Ascending aorta (tissue), 2 donors: ENCODE measurements around the gene PES1. TPM values are rescaled to one million over a fixed set of nuclear protein-coding genes. Genes with fewer than 3 reads are reported as not detected.

ENCODE experiments used
- DNase-seq, 2 donors: peaks; one replicate each; pipeline ENCODE4 v3.0.0-alpha.2; 2019; ENCODE audit warnings: low spot score in 2 of 2
- H3K27ac ChIP-seq, 2 donors: fragments of 200-600 bp; sonication (generic); one replicate each; pipeline ENCODE4 v1.5.1; 2016 to 2017; ENCODE audit warnings: mild to moderate bottlenecking in 1 of 2
- H3K27me3 ChIP-seq: fragments of 200-600 bp; sonication (generic); one replicate; pipeline ENCODE4 v1.5.1; 2017
- H3K36me3 ChIP-seq, 2 donors: fragments of 200-600 bp; sonication (generic); one replicate each; pipeline ENCODE4 v1.5.1; 2016
- H3K4me1 ChIP-seq, 2 donors: fragments of 200-600 bp; sonication (generic); one replicate each; pipeline ENCODE4 v1.5.1; 2016 to 2017; ENCODE audit warnings: mild to moderate bottlenecking in 1 of 2
- H3K4me3 ChIP-seq, 2 donors: fragments of 200-600 bp; sonication (generic); one replicate each; pipeline ENCODE4 v1.5.1; 2016 to 2017; ENCODE audit warnings: mild to moderate bottlenecking in 1 of 2
- H3K9me3 ChIP-seq, 2 donors: fragments of 200-600 bp; sonication (generic); one replicate each; pipeline ENCODE4 v1.5.1; 2016
- intact Hi-C: fragments of 100-400 bp; cut with DNase I; formaldehyde crosslinking; loops from one replicate; pipeline ENCODE4 v1.15.1; 2023
- total RNA-seq: library from RNA; depleted of rRNA; stranded (reverse); fragments of >200 nt; gene quantifications from one replicate; pipeline ENCODE4 v1.1.0, GENCODE V29; 2016
- TF ChIP-seq, protein P1 (sequence below), 3 experiments: fragments of 200-600 bp in 2 of 3; fragments of 450-650 bp in 1 of 3; sonication (generic) in 2 of 3; IDR thresholded peaks; one replicate each; pipeline ENCODE4 v1.5.1; 2016 to 2019; ENCODE audit warnings: antibody characterized with exemption in 3 of 3, mild to moderate bottlenecking in 1 of 3, moderate library complexity in 1 of 3

Gene PES1
- total RNA-seq, 1 donor from 2014 or later, result 24.7 TPM

DNA sequence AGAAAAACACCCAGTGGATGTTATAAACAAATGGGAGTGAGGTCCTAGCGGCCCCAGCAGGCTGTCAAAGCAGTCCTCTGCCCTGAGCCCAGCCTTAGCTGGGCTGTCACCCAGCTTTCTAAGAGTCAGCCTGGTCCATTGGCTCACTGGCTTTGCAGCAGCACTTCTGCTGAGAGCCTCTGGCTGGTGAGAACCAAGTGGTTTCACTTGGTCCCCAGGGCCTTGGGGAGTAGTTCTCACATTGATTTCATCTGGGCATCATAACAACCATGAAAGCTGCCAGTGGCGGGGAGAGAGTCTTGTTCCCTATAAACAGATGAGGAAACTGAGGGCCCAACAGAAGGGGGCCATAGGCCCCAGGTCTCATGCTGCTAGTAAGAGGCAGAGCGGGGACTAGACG is 56.5 kb downstream of the PES1 start:
- no peak for DNase-seq
- no peaks in the 10 kb centered on the region for H3K4me1 ChIP-seq
- H3K27ac ChIP-seq, result no peak overlapping the region
- no peaks in the 10 kb centered on the region for H3K9me3 ChIP-seq
- TF ChIP-seq, protein P1, sequence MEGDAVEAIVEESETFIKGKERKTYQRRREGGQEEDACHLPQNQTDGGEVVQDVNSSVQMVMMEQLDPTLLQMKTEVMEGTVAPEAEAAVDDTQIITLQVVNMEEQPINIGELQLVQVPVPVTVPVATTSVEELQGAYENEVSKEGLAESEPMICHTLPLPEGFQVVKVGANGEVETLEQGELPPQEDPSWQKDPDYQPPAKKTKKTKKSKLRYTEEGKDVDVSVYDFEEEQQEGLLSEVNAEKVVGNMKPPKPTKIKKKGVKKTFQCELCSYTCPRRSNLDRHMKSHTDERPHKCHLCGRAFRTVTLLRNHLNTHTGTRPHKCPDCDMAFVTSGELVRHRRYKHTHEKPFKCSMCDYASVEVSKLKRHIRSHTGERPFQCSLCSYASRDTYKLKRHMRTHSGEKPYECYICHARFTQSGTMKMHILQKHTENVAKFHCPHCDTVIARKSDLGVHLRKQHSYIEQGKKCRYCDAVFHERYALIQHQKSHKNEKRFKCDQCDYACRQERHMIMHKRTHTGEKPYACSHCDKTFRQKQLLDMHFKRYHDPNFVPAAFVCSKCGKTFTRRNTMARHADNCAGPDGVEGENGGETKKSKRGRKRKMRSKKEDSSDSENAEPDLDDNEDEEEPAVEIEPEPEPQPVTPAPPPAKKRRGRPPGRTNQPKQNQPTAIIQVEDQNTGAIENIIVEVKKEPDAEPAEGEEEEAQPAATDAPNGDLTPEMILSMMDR (IDR thresholded peaks at IDR 0.05), result no peak
- no peaks in the 10 kb centered on the region for H3K27me3 ChIP-seq
- H3K36me3 ChIP-seq, result no peaks in the 10 kb centered on the region
- intact Hi-C loops, result no loop called here
- no peak overlapping the region for H3K4me3 ChIP-seq

DNA sequence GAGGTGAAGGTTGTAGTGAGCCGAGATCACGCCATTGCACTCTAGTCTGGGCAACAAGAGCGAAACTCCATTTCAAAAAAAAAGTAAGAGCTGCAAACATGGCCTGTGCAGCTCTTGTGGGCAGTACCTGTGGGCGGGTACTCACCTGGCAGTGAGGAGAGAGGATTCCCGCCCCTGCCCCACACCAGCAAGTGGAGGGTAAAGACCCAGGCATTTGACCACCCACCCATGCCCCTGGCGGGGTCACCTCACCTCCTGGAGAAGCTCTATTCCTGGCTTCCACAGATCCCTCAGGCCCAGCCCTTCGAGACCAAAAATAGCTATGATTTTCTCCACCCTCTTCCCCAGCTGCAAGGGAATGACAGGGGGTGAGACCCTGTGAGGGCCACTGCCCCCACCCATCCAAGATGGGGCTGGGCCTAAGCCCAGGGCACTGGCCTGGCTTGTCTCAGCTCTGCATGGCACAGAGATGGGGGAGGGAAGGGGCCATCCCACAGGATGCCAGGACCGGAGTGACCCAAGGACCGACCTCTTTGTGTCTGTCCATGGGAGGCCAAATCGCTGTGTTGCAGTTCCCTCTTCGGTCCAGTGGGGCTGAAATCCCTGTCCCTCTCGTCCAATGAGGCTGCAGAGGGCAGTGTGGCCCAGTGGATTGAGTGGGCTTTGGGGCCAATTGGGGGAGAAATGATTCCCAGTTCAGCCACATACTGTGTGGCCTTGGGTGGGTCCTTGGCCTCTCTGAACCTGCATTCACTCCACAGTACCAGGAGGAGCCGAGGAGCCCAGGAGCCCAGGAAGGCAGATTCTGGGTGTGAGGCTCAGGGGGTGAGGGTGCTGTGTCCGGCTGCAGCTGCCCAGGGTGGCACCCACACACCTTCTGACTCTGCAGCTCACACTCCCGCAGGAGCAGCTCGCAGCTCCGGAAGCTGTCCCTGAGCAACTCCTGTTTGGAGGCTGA is 59.8 kb downstream of the PES1 start:
- no peak for DNase-seq
- no peak overlapping the region for H3K27ac ChIP-seq
- H3K36me3 ChIP-seq, result no peaks in the 10 kb centered on the region
- TF ChIP-seq, protein P1 (IDR thresholded peaks at IDR 0.05), result no peak
- H3K4me1 ChIP-seq, result no peaks in the 10 kb centered on the region
- no peaks in the 10 kb centered on the region for H3K27me3 ChIP-seq
- intact Hi-C loops, result no loop called here
- H3K4me3 ChIP-seq, result no peak overlapping the region
- H3K9me3 ChIP-seq, result no peaks in the 10 kb centered on the region

DNA sequence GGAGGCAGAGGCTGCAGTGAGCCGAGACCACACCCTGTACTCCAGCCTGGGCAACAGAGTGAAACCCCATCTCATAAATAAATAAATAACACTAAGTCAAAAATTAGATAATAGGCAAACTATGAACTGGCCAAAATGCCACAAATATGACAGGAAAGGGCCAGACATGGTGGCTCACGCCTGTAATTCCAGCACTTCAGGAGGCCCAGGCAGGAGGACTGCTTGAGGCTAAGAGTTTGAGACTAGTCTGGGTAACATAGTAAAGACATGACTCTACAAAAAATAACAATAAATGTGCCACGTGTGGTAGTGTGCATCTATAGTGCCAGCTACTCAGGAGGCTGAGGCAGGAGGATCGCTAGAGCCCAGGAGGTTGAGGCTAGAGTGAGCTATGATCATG is 65.1 kb downstream of the PES1 start:
- Histone ChIP-seq H3K27ac (no peak overlapping the region), H3K9me3 (no peaks in the 10 kb centered on the region), H3K4me1 (no peaks in the 10 kb centered on the region), H3K36me3 (no peaks in the 10 kb centered on the region), H3K27me3 (no peaks in the 10 kb centered on the region), H3K4me3 (no peak overlapping the region)
- TF ChIP-seq, protein P1 (IDR thresholded peaks at IDR 0.05), result no peak
- no peak for DNase-seq
- intact Hi-C loops, result no loop called here

Other genes starting within 250 kb of the PES1 start
- 92.9 TPM for gene SF3A1, start 235.0 kb downstream of the PES1 start, total RNA-seq
- 7.0 TPM for gene CCDC157, start 234.9 kb downstream of the PES1 start, total RNA-seq
- 6.7 TPM for gene RNF215, start 204.5 kb downstream of the PES1 start, total RNA-seq
- 3.0 TPM for gene SEC14L2, start 194.9 kb downstream of the PES1 start, total RNA-seq
- gene MTFP1, start 166.1 kb downstream of the PES1 start, total RNA-seq, result 4.5 TPM
- not detected for gene SEC14L3, start 119.9 kb downstream of the PES1 start, total RNA-seq
- not detected for gene SEC14L4, start 86.2 kb downstream of the PES1 start, total RNA-seq
- gene SEC14L6, start 45.2 kb downstream of the PES1 start, total RNA-seq, result not detected
- gene GAL3ST1, start 17.2 kb downstream of the PES1 start, total RNA-seq, result not detected
- gene TCN2, start 15.3 kb upstream of the PES1 start, total RNA-seq, result 56.8 TPM
- 38.1 TPM for gene SLC35E4, start 43.9 kb upstream of the PES1 start, total RNA-seq
- 0.21 TPM for gene DUSP18, start 76.0 kb upstream of the PES1 start, total RNA-seq
- gene OSBP2, start 103.0 kb upstream of the PES1 start, total RNA-seq, result 0.53 TPM